Measurements from ENCODE around the gene CCDC15.

DNA sequence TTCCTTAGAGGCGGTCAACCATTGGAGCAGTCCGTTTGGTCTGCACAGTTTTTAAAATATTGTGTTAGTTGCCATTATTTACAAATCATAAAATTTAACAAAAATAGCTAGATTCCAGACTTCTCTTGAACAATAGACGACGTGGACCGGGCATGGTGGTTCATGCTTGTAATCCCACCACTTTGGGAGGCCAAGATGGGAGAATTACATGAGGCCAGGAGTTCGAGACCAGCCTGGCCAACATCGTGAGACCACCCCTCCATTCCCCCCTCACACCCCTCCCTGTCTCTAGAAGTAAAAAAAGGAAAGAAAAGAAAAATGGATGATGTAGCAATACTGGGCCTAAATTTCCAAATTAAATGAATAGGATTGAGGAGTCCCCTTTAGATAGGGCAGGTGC, 110.1 kb downstream of the CCDC15 start:
- TF ChIP-seq POLR2AphosphoS5 (IDR thresholded peaks at IDR 0.05; ENCODE audit: low read depth) (no peak), JUNB (IDR thresholded peaks at IDR 0.05; ENCODE audit: unreplicated experiment) (no peak), ZNF114 (CRISPR knock-in tag; IDR thresholded peaks at IDR 0.05) (no peak), EZH2phosphoT487 (IDR thresholded peaks at IDR 0.05; ENCODE audit: unreplicated experiment) (no peak), EZH2 (IDR thresholded peaks at IDR 0.05; ENCODE audit: low read depth, unreplicated experiment) (no peak), CREB1 (CRISPR knock-in tag; IDR thresholded peaks at IDR 0.05; ENCODE audit: low read depth) (no peak), ZNF331 (CRISPR knock-in tag; IDR thresholded peaks at IDR 0.05; ENCODE audit: low read depth) (no peak), NANOG (IDR thresholded peaks at IDR 0.05; ENCODE audit: borderline replicate concordance) (no peak)
- TF ChIP-seq, protein P1, sequence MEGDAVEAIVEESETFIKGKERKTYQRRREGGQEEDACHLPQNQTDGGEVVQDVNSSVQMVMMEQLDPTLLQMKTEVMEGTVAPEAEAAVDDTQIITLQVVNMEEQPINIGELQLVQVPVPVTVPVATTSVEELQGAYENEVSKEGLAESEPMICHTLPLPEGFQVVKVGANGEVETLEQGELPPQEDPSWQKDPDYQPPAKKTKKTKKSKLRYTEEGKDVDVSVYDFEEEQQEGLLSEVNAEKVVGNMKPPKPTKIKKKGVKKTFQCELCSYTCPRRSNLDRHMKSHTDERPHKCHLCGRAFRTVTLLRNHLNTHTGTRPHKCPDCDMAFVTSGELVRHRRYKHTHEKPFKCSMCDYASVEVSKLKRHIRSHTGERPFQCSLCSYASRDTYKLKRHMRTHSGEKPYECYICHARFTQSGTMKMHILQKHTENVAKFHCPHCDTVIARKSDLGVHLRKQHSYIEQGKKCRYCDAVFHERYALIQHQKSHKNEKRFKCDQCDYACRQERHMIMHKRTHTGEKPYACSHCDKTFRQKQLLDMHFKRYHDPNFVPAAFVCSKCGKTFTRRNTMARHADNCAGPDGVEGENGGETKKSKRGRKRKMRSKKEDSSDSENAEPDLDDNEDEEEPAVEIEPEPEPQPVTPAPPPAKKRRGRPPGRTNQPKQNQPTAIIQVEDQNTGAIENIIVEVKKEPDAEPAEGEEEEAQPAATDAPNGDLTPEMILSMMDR (conservative IDR thresholded peaks at IDR 0.05; ENCODE audit: low read depth in 2 of 2), result no peak
- TF ChIP-seq, protein P2, sequence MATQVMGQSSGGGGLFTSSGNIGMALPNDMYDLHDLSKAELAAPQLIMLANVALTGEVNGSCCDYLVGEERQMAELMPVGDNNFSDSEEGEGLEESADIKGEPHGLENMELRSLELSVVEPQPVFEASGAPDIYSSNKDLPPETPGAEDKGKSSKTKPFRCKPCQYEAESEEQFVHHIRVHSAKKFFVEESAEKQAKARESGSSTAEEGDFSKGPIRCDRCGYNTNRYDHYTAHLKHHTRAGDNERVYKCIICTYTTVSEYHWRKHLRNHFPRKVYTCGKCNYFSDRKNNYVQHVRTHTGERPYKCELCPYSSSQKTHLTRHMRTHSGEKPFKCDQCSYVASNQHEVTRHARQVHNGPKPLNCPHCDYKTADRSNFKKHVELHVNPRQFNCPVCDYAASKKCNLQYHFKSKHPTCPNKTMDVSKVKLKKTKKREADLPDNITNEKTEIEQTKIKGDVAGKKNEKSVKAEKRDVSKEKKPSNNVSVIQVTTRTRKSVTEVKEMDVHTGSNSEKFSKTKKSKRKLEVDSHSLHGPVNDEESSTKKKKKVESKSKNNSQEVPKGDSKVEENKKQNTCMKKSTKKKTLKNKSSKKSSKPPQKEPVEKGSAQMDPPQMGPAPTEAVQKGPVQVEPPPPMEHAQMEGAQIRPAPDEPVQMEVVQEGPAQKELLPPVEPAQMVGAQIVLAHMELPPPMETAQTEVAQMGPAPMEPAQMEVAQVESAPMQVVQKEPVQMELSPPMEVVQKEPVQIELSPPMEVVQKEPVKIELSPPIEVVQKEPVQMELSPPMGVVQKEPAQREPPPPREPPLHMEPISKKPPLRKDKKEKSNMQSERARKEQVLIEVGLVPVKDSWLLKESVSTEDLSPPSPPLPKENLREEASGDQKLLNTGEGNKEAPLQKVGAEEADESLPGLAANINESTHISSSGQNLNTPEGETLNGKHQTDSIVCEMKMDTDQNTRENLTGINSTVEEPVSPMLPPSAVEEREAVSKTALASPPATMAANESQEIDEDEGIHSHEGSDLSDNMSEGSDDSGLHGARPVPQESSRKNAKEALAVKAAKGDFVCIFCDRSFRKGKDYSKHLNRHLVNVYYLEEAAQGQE (IDR thresholded peaks at IDR 0.05; ENCODE audit: unreplicated experiment), result no peak
- TF ChIP-seq, protein P3, sequence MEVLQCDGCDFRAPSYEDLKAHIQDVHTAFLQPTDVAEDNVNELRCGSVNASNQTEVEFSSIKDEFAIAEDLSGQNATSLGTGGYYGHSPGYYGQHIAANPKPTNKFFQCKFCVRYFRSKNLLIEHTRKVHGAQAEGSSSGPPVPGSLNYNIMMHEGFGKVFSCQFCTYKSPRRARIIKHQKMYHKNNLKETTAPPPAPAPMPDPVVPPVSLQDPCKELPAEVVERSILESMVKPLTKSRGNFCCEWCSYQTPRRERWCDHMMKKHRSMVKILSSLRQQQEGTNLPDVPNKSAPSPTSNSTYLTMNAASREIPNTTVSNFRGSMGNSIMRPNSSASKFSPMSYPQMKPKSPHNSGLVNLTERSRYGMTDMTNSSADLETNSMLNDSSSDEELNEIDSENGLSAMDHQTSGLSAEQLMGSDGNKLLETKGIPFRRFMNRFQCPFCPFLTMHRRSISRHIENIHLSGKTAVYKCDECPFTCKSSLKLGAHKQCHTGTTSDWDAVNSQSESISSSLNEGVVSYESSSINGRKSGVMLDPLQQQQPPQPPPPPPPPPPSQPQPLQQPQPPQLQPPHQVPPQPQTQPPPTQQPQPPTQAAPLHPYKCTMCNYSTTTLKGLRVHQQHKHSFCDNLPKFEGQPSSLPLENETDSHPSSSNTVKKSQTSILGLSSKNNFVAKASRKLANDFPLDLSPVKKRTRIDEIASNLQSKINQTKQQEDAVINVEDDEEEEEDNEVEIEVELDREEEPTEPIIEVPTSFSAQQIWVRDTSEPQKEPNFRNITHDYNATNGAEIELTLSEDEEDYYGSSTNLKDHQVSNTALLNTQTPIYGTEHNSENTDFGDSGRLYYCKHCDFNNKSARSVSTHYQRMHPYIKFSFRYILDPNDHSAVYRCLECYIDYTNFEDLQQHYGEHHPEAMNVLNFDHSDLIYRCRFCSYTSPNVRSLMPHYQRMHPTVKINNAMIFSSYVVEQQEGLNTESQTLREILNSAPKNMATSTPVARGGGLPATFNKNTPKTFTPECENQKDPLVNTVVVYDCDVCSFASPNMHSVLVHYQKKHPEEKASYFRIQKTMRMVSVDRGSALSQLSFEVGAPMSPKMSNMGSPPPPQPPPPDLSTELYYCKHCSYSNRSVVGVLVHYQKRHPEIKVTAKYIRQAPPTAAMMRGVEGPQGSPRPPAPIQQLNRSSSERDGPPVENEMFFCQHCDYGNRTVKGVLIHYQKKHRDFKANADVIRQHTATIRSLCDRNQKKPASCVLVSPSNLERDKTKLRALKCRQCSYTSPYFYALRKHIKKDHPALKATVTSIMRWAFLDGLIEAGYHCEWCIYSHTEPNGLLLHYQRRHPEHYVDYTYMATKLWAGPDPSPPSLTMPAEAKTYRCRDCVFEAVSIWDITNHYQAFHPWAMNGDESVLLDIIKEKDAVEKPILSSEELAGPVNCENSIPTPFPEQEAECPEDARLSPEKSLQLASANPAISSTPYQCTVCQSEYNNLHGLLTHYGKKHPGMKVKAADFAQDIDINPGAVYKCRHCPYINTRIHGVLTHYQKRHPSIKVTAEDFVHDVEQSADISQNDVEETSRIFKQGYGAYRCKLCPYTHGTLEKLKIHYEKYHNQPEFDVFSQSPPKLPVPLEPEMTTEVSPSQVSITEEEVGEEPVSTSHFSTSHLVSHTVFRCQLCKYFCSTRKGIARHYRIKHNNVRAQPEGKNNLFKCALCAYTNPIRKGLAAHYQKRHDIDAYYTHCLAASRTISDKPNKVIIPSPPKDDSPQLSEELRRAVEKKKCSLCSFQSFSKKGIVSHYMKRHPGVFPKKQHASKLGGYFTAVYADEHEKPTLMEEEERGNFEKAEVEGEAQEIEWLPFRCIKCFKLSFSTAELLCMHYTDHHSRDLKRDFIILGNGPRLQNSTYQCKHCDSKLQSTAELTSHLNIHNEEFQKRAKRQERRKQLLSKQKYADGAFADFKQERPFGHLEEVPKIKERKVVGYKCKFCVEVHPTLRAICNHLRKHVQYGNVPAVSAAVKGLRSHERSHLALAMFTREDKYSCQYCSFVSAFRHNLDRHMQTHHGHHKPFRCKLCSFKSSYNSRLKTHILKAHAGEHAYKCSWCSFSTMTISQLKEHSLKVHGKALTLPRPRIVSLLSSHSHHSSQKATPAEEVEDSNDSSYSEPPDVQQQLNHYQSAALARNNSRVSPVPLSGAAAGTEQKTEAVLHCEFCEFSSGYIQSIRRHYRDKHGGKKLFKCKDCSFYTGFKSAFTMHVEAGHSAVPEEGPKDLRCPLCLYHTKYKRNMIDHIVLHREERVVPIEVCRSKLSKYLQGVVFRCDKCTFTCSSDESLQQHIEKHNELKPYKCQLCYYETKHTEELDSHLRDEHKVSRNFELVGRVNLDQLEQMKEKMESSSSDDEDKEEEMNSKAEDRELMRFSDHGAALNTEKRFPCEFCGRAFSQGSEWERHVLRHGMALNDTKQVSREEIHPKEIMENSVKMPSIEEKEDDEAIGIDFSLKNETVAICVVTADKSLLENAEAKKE (CRISPR knock-in tag; IDR thresholded peaks at IDR 0.05), result no peak
- TF ChIP-seq, protein P4, sequence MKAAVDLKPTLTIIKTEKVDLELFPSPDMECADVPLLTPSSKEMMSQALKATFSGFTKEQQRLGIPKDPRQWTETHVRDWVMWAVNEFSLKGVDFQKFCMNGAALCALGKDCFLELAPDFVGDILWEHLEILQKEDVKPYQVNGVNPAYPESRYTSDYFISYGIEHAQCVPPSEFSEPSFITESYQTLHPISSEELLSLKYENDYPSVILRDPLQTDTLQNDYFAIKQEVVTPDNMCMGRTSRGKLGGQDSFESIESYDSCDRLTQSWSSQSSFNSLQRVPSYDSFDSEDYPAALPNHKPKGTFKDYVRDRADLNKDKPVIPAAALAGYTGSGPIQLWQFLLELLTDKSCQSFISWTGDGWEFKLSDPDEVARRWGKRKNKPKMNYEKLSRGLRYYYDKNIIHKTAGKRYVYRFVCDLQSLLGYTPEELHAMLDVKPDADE (IDR thresholded peaks at IDR 0.05), result no peak
